HCT116 (cell line): ENCODE data around the gene GRM8. TPM values are rescaled to one million over a fixed set of nuclear protein-coding genes. Genes with fewer than 3 reads are reported as not detected.

Experiments used
- ATAC-seq: fragments of 200-7000 bp; cut with Tn5 transposase; 2 replicates; pipeline ENCODE4 v1.9.1; 2020; ENCODE audit warnings: mild to moderate bottlenecking, moderate library complexity
- BruUV-seq: library from RNA; stranded (reverse); fragments of 400-500 nt; replicated peaks from 2 replicates; lab custom pipeline; 2021; lab: Mats Ljungman, UMichigan
- CTCF ChIA-PET: fragments of 300-600 bp; sonication (Branson Sonifier 250); formaldehyde crosslinking; loops from one replicate; lab custom pipeline; 2021; ENCODE audit warnings: antibody characterized with exemption; lab: Charles Lee
- POLR2A ChIA-PET: fragments of 300-600, 350-600 bp; sonication (Branson Sonifier 250); formaldehyde crosslinking; loops from one replicate; lab custom pipeline; 2021; ENCODE audit warnings: antibody characterized with exemption; lab: Charles Lee
- RAD21 ChIA-PET, 2 experiments: fragments of 300-600 bp; sonication (Branson Sonifier 250); formaldehyde crosslinking; loops; one replicate each; lab custom pipeline; 2023; ENCODE audit warnings: low total read pairs in 2 of 2; ENCODE audit not compliant: uncharacterized antibody in 2 of 2, unreplicated experiment in 2 of 2, low non-redundant PET in 1 of 2; lab: Charles Lee
- DNase-seq: peaks from one replicate; pipeline ENCODE4 v3.0.0-alpha.2; 2010; ENCODE audit warnings: low read depth, low spot score
- H2AFZ ChIP-seq: fragments of 200-600 bp; shearing (Covaris generic), sonication (generic); 2 replicates; pipeline ENCODE4 v1.6.1; 2017; ENCODE audit warnings: low read depth, mixed run types, mixed read lengths, antibody characterized with exemption, low read length; ENCODE audit not compliant: poor library complexity, severe bottlenecking
- H3K27ac ChIP-seq: 2 replicates; pipeline ENCODE4 v1.5.1; 2012; ENCODE audit warnings: low read depth, low read length
- H3K27me3 ChIP-seq: fragments of 200-600 bp; sonication (generic); 2 replicates; pipeline ENCODE4 v1.6.1; 2016; ENCODE audit warnings: mixed run types, low read length, mixed read lengths; ENCODE audit not compliant: insufficient read depth
- H3K36me3 ChIP-seq, 2 experiments: fragments of 200-500 bp in 1 of 2; fragments of 200-600 bp in 1 of 2; sonication (Bioruptor generic) in 1 of 2; sonication (generic) in 1 of 2; 2 replicates each; pipeline versions ENCODE4 v1.5.1 to v1.6.1; 2014 to 2016; ENCODE audit warnings: low read length in 2 of 2, inconsistent platforms in 1 of 2, mixed read lengths in 1 of 2, mixed run types in 1 of 2; ENCODE audit not compliant: insufficient read depth in 2 of 2, control insufficient read depth in 1 of 2
- H3K4me1 ChIP-seq, 2 experiments: fragments of 200-600 bp in 1 of 2; sonication (generic) in 1 of 2; 2 replicates each; pipeline versions ENCODE4 v1.5.1 to v1.6.1; 2012 to 2017; ENCODE audit warnings: low read length in 2 of 2, inconsistent platforms in 1 of 2, mild to moderate bottlenecking in 1 of 2, mixed read lengths in 1 of 2, mixed run types in 1 of 2, moderate library complexity in 1 of 2; ENCODE audit not compliant: insufficient read depth in 2 of 2, control insufficient read depth in 1 of 2
- H3K4me2 ChIP-seq: fragments of 200-600 bp; sonication (generic); 2 replicates; pipeline ENCODE4 v1.6.1; 2017; ENCODE audit warnings: mixed run types, low read length, mixed read lengths
- H3K4me3 ChIP-seq, 2 experiments: fragments of 200-600 bp in 1 of 2; sonication (generic) in 1 of 2; replicated peaks in 1 of 2; 2 replicates each; pipeline ENCODE4 v1.5.1; 2011 to 2016; ENCODE audit warnings: low read length in 2 of 2, control low read depth in 1 of 2, low read depth in 1 of 2, mild to moderate bottlenecking in 1 of 2, mixed read lengths in 1 of 2, mixed run types in 1 of 2
- H3K79me2 ChIP-seq: fragments of 200-600 bp; sonication (generic); 2 replicates; pipeline ENCODE4 v1.6.1; 2017; ENCODE audit warnings: mild to moderate bottlenecking, mixed run types, low read length, moderate library complexity, mixed read lengths; ENCODE audit not compliant: insufficient read depth
- H3K9ac ChIP-seq: fragments of 200-600 bp; sonication (generic); 2 replicates; pipeline ENCODE4 v1.6.1; 2016; ENCODE audit warnings: low read length, mixed read lengths
- H3K9me2 ChIP-seq: fragments of 200-600 bp; sonication (generic), shearing (Covaris generic); 2 replicates; pipeline ENCODE4 v1.6.1; 2017; ENCODE audit warnings: mixed run types, mild to moderate bottlenecking, moderate library complexity; ENCODE audit not compliant: insufficient read depth
- H3K9me3 ChIP-seq, 2 experiments: fragments of 200-500 bp in 1 of 2; fragments of 200-600 bp in 1 of 2; sonication (Bioruptor generic) in 1 of 2; sonication (generic) in 1 of 2; 2 replicates each; pipeline ENCODE4 v1.6.1; 2014 to 2017; ENCODE audit warnings: low read length in 2 of 2, mixed read lengths in 2 of 2, inconsistent platforms in 1 of 2, low read depth in 1 of 2, mild to moderate bottlenecking in 1 of 2, mixed run types in 1 of 2, moderate library complexity in 1 of 2; ENCODE audit not compliant: control insufficient read depth in 1 of 2, insufficient read depth in 1 of 2
- H4K20me1 ChIP-seq: fragments of 200-600 bp; sonication (generic), shearing (Covaris generic); 2 replicates; pipeline ENCODE4 v1.6.1; 2017; ENCODE audit warnings: mixed run types, mild to moderate bottlenecking, moderate library complexity; ENCODE audit not compliant: insufficient read depth
- ATF3 ChIP-seq: IDR thresholded peaks from 2 replicates; pipeline ENCODE4 v1.6.1; 2012
- CEBPB ChIP-seq: IDR thresholded peaks from 2 replicates; pipeline ENCODE4 v1.6.1; 2012; ENCODE audit warnings: low read depth
- EGR1 ChIP-seq: IDR thresholded peaks from 2 replicates; pipeline ENCODE4 v1.6.1; 2012; ENCODE audit warnings: low read depth
- EZH2 ChIP-seq: fragments of 200-600 bp; sonication (generic); IDR thresholded peaks from 2 replicates; pipeline ENCODE4 v1.6.1; 2017; ENCODE audit warnings: antibody characterized with exemption, mixed run types
- EZH2phosphoT487 ChIP-seq: fragments of 200-600 bp; IDR thresholded peaks from 2 replicates; pipeline ENCODE4 v1.6.1; 2018; ENCODE audit warnings: antibody characterized with exemption, borderline replicate concordance
- FOSL1 ChIP-seq: IDR thresholded peaks from 2 replicates; pipeline ENCODE4 v1.6.1; 2012; ENCODE audit warnings: low read depth
- JUND ChIP-seq: IDR thresholded peaks from 2 replicates; pipeline ENCODE4 v1.6.1; 2012
- POLR2AphosphoS5 ChIP-seq: IDR thresholded peaks from 2 replicates; pipeline ENCODE4 v1.6.1; 2011; ENCODE audit warnings: mild to moderate bottlenecking, low read depth, low read length, moderate library complexity
- RAD21 ChIP-seq: IDR thresholded peaks from 2 replicates; pipeline ENCODE4 v1.6.1; 2012; ENCODE audit warnings: low read depth, mild to moderate bottlenecking
- REST ChIP-seq: IDR thresholded peaks from 2 replicates; pipeline ENCODE4 v1.6.1; 2012; ENCODE audit warnings: low read depth
- SRF ChIP-seq: IDR thresholded peaks from 2 replicates; pipeline ENCODE4 v1.6.1; 2012; ENCODE audit warnings: low read depth
- TCF7L2 ChIP-seq: IDR thresholded peaks from 2 replicates; pipeline ENCODE4 v1.7.0; 2011; ENCODE audit warnings: borderline replicate concordance, inconsistent platforms; ENCODE audit not compliant: insufficient read depth, insufficient read length; ENCODE audit errors: extremely low read depth
- YY1 ChIP-seq: IDR thresholded peaks from 2 replicates; pipeline ENCODE4 v1.6.1; 2011; ENCODE audit warnings: low read length, low read depth, moderate library complexity, mild to moderate bottlenecking; ENCODE audit not compliant: insufficient replicate concordance; ENCODE audit errors: extremely low read depth
- ZFX ChIP-seq: fragments of 450-650 bp; IDR thresholded peaks from 2 replicates; pipeline ENCODE4 v1.6.1; 2017
- ZNF274 ChIP-seq: fragments of 200-500 bp; sonication (Bioruptor generic); IDR thresholded peaks from 2 replicates; pipeline ENCODE4 v1.6.1; 2014; ENCODE audit warnings: mild to moderate bottlenecking, low read depth, low read length, inconsistent platforms
- intact Hi-C: fragments of 100-400 bp; cut with micrococcal nuclease; formaldehyde crosslinking; loops from 2 replicates; pipeline ENCODE4 v1.10.0; 2022
- total RNA-seq: library from RNA; stranded (reverse); gene quantifications from one replicate; pipeline ENCODE4 v1.2.1, GENCODE V29; 2021; ENCODE audit not compliant: unreplicated experiment

The GRM8 gene
- total RNA-seq, 1 experiment from 2014 or later: 0.05 TPM

DNA sequence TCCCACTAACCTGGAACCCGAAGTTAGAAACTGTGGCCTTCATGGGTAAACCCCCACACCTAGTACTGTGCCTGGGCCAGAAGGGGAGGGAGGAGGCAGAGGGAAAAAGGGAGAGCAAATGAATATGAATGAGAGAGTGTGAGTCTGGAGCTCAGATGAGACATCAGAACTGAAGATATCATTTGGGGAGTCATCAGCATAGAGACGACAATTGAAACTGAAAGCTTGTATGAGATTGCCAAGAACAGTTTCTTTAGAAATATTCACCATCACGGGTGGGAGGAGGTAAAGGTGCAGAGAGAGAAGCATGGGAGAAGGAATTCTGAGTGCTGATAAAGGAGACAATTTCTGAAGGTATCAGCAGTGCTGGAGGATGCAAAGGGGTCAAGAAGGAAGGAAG is 171.2 kb downstream of the GRM8 start (continued):
- no peak for TF ChIP-seq SRF
- TF ChIP-seq, all 23 proteins: peak for 0

GRCh38 chr7:127080576-127080975 is 172.2 kb downstream of the GRM8 start:
- Histone ChIP-seq H3K9ac (no peak overlapping the region), H3K9me3 (no peaks in the 10 kb centered on the region), H3K79me2 (no peaks in the 10 kb centered on the region), H3K36me3 (no peaks in the 10 kb centered on the region), H3K4me2 (no peak overlapping the region), H3K27ac (no peak overlapping the region), H3K4me1 (no peaks in the 10 kb centered on the region), H2AFZ (no peak overlapping the region), H3K9me2 (no peaks in the 10 kb centered on the region), H3K27me3 (peaks cover 46% of the 10 kb centered on the region; the same call in 1 of the 2 replicates), H3K4me3 (no peak overlapping the region), H4K20me1 (no peaks in the 10 kb centered on the region; the same call in 1 of the 2 replicates)
- no peak for TF ChIP-seq YY1
- TF ChIP-seq JUND: no peak
- no peak for TF ChIP-seq POLR2AphosphoS5
- no peak for TF ChIP-seq EZH2
- no peak for TF ChIP-seq TCF7L2
- no peak for TF ChIP-seq RAD21
- no peak for DNase-seq
- ATAC-seq: no peak
- CTCF ChIA-PET: no interaction called here
- POLR2A ChIA-PET: no interaction called here
- BruUV-seq: no TSS peak
- intact Hi-C loops: no loop called here
- RAD21 ChIA-PET: no interaction called here

DNA sequence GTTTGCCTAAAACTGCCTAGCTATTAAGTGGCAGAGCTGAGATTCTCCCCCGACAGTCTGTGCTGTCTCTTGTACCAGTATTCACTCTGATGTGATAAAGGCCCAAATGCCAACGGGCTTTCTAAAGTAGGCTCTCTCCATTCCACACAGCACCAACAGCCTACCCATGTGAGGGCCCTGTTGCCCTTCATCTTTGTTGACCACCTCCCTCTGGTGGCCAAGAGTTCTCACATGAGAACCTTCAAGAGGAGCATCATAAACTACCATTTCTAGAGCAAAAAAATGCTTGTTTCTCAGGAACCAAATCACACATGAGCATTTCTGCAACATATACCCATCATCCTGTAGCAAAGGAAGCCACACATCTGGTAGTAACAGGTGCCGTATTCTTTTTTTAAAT is 185.8 kb downstream of the GRM8 start:
- intact Hi-C loops: no loop called here
- no peaks in the 10 kb centered on the region for H3K36me3 ChIP-seq
- ATAC-seq: peak; percentile 42
- no peak overlapping the region for H2AFZ ChIP-seq
- no peaks in the 10 kb centered on the region for H3K9me2 ChIP-seq
- no peak overlapping the region for H3K4me3 ChIP-seq
- no peaks in the 10 kb centered on the region for H3K4me1 ChIP-seq
- no peak overlapping the region for H3K9ac ChIP-seq
- H3K4me2 ChIP-seq: no peak overlapping the region
- no peak overlapping the region for H3K27ac ChIP-seq
- no peaks in the 10 kb centered on the region for H4K20me1 ChIP-seq
- POLR2A ChIA-PET: no interaction called here
- H3K27me3 ChIP-seq: peaks cover 36% of the 10 kb centered on the region
- no peak for DNase-seq
- RAD21 ChIA-PET: no interaction called here
- H3K79me2 ChIP-seq: no peaks in the 10 kb centered on the region
- BruUV-seq: no TSS peak
- CTCF ChIA-PET: interaction anchor here (0.8 to 1.1 kb wide), 2 partner anchors 264 to 380 kb away, joined by 3 read pairs; no protein-coding TSS in a partner anchor
- no peaks in the 10 kb centered on the region for H3K9me3 ChIP-seq
- TF ChIP-seq ATF3 (no peak), ZFX (no peak), TCF7L2 (no peak), YY1 (no peak), EZH2phosphoT487 (no peak), ZNF274 (no peak), FOSL1 (no peak), POLR2AphosphoS5 (no peak), CEBPB (no peak), RAD21 (peak; percentile 29; the same call in 1 of the 2 replicates), EGR1 (no peak), REST (no peak)
